Esophagus muscularis mucosa (tissue), 4 donors: ENCODE data around the gene IL7R. TPM values are rescaled to one million over a fixed set of nuclear protein-coding genes. Genes with fewer than 3 reads are reported as not detected.

Source experiments
- DNase-seq: peaks from one replicate; pipeline ENCODE4 v3.0.0-alpha.2; 2017; ENCODE audit errors: extremely low spot score
- H3K27ac ChIP-seq, 4 donors: fragments of 200-600 bp; sonication (generic); replicated peaks in 1 of 4; 1 replicate in 3 of 4; 2 replicates in 1 of 4; pipeline ENCODE4 v1.5.1; 2016 to 2019; ENCODE audit warnings: mild to moderate bottlenecking in 1 of 4
- H3K27me3 ChIP-seq, 4 donors: fragments of 200-600 bp; sonication (generic); one replicate each; pipeline versions ENCODE4 v1.5.1 to v1.6.0; 2016 to 2019
- H3K36me3 ChIP-seq, 4 donors: fragments of 200-600 bp; sonication (generic); one replicate each; pipeline ENCODE4 v1.5.1; 2016 to 2019
- H3K4me1 ChIP-seq, 4 donors: fragments of 200-600 bp; sonication (generic); one replicate each; pipeline ENCODE4 v1.5.1; 2016 to 2019
- H3K4me3 ChIP-seq, 4 donors: fragments of 200-600 bp; sonication (generic); 1 replicate in 2 of 4; 2 replicates in 2 of 4; pipeline ENCODE4 v1.5.1; 2016 to 2019; ENCODE audit warnings: mild to moderate bottlenecking in 4 of 4, moderate library complexity in 1 of 4
- H3K9me3 ChIP-seq, 4 donors: fragments of 200-600 bp; sonication (generic); 1 replicate in 3 of 4; 2 replicates in 1 of 4; pipeline ENCODE4 v1.5.1; 2016 to 2019
- EP300 ChIP-seq: sonication (generic); formaldehyde crosslinking; IDR thresholded peaks from one replicate; pipeline ENCODE4 v1.6.1; 2017; ENCODE audit warnings: antibody characterized with exemption
- POLR2A ChIP-seq: fragments of 450-650 bp; IDR thresholded peaks from one replicate; pipeline ENCODE4 v1.6.1; 2017; ENCODE audit warnings: antibody characterized with exemption, moderate library complexity, mild to moderate bottlenecking, low read depth
- POLR2AphosphoS5 ChIP-seq, 2 donors: sonication (generic); formaldehyde crosslinking; IDR thresholded peaks; one replicate each; pipeline ENCODE4 v1.6.1; 2017; ENCODE audit warnings: antibody characterized with exemption in 2 of 2
- WGBS: methylation state at CpG from one replicate; pipeline ENCODE4 v1.1.5; 2018; 5-methylcytosine and 5-hydroxymethylcytosine counted together
- intact Hi-C: fragments of 100-400 bp; cut with DNase I; formaldehyde crosslinking; loops from one replicate; pipeline ENCODE4 v1.15.1; 2023
- total RNA-seq, 4 donors: library from RNA; depleted of rRNA; stranded (reverse); fragments of >200 nt; gene quantifications; one replicate each; pipeline versions ENCODE4 v1.1.0 to v1.2.1, GENCODE V29; 2016
- TF ChIP-seq, protein P1 (sequence below), 3 experiments: fragments of 200-600 bp in 2 of 3; fragments of 450-650 bp in 1 of 3; sonication (generic) in 2 of 3; IDR thresholded peaks; one replicate each; pipeline ENCODE4 v1.5.1; 2017 to 2019; ENCODE audit warnings: antibody characterized with exemption in 3 of 3, mild to moderate bottlenecking in 2 of 3, moderate library complexity in 1 of 3

IL7R gene
- total RNA-seq, 4 donors from 2014 or later = 2.8 to 10.6 (median 4.1) TPM

DNA sequence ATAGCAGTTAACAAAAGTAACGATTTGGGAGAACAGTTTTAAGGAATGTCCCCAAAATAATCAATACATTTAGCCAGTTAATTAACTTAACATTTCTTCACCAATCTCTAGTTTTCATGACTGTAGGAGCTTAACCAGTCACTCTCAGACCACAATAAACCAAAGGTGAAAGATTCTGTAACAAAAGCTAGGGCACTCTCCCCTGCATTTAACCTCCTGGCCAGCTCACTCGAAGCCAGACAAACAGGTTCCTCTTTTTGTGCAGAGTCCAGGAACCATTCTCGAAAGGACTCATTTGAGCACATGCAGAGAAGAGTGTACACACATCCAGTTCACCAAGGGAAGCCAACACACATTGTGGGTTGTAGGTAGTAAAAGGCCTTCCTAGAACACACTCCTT is 6.5 kb downstream of the IL7R start:
- H3K36me3 ChIP-seq = no peaks in the 10 kb centered on the region
- H3K27ac ChIP-seq = no peak overlapping the region
- no peaks in the 10 kb centered on the region for H3K4me1 ChIP-seq
- 85% methylated on average over 3 of the region's 3 CpGs for WGBS
- no peak overlapping the region for H3K4me3 ChIP-seq
- DNase-seq = no peak
- H3K27me3 ChIP-seq = no peaks in the 10 kb centered on the region
- no peaks in the 10 kb centered on the region for H3K9me3 ChIP-seq
- intact Hi-C loops = no loop called here
- TF ChIP-seq POLR2A (no peak), POLR2AphosphoS5 (IDR thresholded peaks at IDR 0.05) (no peak), EP300 (no peak)
- TF ChIP-seq, protein P1, sequence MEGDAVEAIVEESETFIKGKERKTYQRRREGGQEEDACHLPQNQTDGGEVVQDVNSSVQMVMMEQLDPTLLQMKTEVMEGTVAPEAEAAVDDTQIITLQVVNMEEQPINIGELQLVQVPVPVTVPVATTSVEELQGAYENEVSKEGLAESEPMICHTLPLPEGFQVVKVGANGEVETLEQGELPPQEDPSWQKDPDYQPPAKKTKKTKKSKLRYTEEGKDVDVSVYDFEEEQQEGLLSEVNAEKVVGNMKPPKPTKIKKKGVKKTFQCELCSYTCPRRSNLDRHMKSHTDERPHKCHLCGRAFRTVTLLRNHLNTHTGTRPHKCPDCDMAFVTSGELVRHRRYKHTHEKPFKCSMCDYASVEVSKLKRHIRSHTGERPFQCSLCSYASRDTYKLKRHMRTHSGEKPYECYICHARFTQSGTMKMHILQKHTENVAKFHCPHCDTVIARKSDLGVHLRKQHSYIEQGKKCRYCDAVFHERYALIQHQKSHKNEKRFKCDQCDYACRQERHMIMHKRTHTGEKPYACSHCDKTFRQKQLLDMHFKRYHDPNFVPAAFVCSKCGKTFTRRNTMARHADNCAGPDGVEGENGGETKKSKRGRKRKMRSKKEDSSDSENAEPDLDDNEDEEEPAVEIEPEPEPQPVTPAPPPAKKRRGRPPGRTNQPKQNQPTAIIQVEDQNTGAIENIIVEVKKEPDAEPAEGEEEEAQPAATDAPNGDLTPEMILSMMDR (IDR thresholded peaks at IDR 0.05) = no peak

DNA sequence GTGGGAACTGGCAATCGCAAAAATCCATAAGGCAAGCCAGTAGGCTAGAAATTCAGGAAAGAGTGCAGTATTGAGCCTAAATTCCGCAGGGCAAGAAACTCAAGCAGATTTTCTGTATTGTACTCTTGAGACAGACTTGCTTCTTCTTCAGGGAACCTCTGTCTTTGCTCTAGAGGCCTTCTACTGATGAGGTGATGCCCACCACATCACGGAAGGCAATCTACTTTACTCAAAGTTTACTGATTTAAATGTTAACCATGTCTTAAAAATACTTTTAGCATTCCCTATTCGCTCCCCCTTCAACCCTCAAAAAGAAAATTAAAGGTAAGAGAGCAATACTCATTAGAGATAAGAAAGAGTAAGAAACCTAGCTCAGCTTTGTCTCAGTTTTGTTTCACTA is 11.3 kb downstream of the IL7R start:
- Histone ChIP-seq H3K4me1 (no peaks in the 10 kb centered on the region), H3K36me3 (no peaks in the 10 kb centered on the region), H3K9me3 (no peaks in the 10 kb centered on the region), H3K27ac (no peak overlapping the region), H3K4me3 (no peak overlapping the region), H3K27me3 (no peaks in the 10 kb centered on the region)
- DNase-seq = no peak
- intact Hi-C loops = no loop called here
- TF ChIP-seq POLR2A = no peak
- TF ChIP-seq POLR2AphosphoS5 (IDR thresholded peaks at IDR 0.05) = no peak
- TF ChIP-seq EP300 = no peak
- TF ChIP-seq, protein P1 (IDR thresholded peaks at IDR 0.05) = no peak
- WGBS = 94% methylated on average over 4 of the region's 4 CpGs

DNA sequence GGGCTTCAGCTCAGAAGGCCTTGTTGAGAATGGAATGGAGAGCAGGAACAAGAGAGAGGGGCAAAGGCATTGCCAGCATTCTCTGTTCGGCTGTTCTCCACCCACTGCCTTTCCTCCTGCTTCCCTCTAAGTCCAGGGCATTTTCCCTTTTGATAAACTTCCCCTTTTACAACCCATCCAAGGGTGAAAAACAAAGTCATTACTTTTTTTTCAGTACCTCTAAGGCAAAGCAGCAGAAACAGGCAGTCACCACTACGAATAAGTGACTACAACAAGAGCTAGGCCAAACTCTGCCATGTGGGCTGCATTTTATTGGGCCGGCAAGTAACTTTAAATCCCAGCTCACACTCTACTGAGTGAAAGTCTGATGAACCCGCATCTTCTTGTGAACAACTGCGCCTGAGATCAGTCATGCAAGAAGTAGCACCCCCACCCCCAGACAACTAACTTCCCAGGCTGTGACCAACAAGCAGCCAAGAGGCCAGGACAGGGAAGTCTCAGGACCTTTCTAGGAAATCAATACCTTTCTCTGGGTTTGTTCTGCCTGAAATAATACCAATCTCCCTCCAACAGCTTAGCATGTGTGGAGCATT is 13.1 kb downstream of the IL7R start:
- DNase-seq = no peak
- intact Hi-C loops = no loop called here
- TF ChIP-seq POLR2AphosphoS5 (IDR thresholded peaks at IDR 0.05) (no peak), POLR2A (no peak), EP300 (no peak)
- TF ChIP-seq, protein P1 (IDR thresholded peaks at IDR 0.05) = no peak
- Histone ChIP-seq H3K9me3 (no peaks in the 10 kb centered on the region), H3K36me3 (no peaks in the 10 kb centered on the region), H3K4me1 (no peaks in the 10 kb centered on the region), H3K27ac (no peak overlapping the region), H3K4me3 (no peak overlapping the region), H3K27me3 (no peaks in the 10 kb centered on the region)
- 82% methylated on average over 5 of the region's 5 CpGs for WGBS

DNA sequence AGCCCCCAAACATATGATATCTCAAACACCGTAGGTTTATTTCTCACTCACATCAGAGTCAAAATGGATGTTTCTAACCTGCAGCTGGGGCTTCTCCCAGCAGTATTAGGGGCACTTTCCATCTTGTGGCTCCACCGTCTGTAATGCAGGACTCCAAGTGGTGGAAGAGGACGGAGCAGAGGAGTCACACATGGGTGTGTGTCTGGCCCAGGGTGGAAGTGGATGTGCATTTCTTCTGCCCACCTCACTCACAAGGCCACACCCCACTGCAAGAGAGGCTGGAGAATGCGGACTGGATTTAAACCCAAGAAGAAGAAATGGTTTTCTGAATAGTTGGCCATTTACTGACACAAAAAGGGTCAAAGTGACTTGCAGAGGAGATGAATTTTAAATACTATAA is 13.9 kb downstream of the IL7R start:
- Histone ChIP-seq H3K36me3 (no peaks in the 10 kb centered on the region), H3K4me3 (no peak overlapping the region), H3K9me3 (no peaks in the 10 kb centered on the region), H3K27me3 (no peaks in the 10 kb centered on the region), H3K27ac (no peak overlapping the region), H3K4me1 (no peaks in the 10 kb centered on the region)
- WGBS = 80% methylated on average over 4 of the region's 4 CpGs
- intact Hi-C loops = no loop called here
- TF ChIP-seq POLR2AphosphoS5 (IDR thresholded peaks at IDR 0.05) (no peak), POLR2A (no peak), EP300 (no peak)
- TF ChIP-seq, protein P1 (IDR thresholded peaks at IDR 0.05) = no peak
- DNase-seq = peak; percentile 14

DNA sequence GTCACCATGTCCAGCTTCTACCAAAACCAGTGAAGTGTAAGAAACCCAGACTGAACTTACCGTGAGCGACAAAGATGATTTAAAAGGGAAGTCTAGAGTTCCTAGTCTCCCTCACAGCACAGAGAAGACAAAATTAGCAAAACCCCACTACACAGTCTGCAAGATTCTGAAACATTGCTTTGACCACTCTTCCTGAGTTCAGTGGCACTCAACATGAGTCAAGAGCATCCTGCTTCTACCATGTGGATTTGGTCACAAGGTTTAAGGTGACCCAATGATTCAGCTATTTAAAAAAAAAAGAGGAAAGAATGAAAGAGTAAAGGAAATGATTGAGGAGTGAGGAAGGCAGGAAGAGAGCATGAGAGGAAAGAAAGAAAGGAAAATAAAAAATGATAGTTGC is 19.8 kb downstream of the IL7R start:
- Histone ChIP-seq H3K27ac (no peak overlapping the region), H3K4me1 (no peaks in the 10 kb centered on the region), H3K4me3 (no peak overlapping the region), H3K9me3 (no peaks in the 10 kb centered on the region), H3K27me3 (no peaks in the 10 kb centered on the region), H3K36me3 (no peaks in the 10 kb centered on the region)
- TF ChIP-seq POLR2AphosphoS5 (IDR thresholded peaks at IDR 0.05) (no peak), EP300 (no peak), POLR2A (no peak)
- TF ChIP-seq, protein P1 (IDR thresholded peaks at IDR 0.05) = no peak
- intact Hi-C loops = no loop called here
- 95% methylated on average over 2 of the region's 2 CpGs for WGBS
- DNase-seq = no peak
